HepG2 (cell line): ENCODE data around the gene CARD9. TPM values are rescaled to one million over a fixed set of nuclear protein-coding genes. Genes with fewer than 3 reads are reported as not detected.

Experiments used
- CREM ChIP-seq, 2 experiments: sonication (generic) in 1 of 2; formaldehyde crosslinking in 1 of 2; IDR thresholded peaks; 2 replicates each; pipeline versions ENCODE4 v1.4.0 to v1.6.1; 2016 to 2020; ENCODE audit warnings: antibody characterized with exemption in 1 of 2, mild to moderate bottlenecking in 1 of 2, missing genetic modification reagents in 1 of 2
- ELF4 ChIP-seq: sonication (generic); formaldehyde crosslinking; IDR thresholded peaks from 2 replicates; pipeline ENCODE4 v1.5.0; 2020; ENCODE audit warnings: missing genetic modification reagents, mild to moderate bottlenecking, moderate library complexity, borderline replicate concordance
- HDAC2 ChIP-seq: sonication (generic); formaldehyde crosslinking; IDR thresholded peaks from 2 replicates; pipeline ENCODE4 v1.4.0; 2020; ENCODE audit warnings: missing genetic modification reagents
- HIVEP1 ChIP-seq: sonication (generic); formaldehyde crosslinking; IDR thresholded peaks from 2 replicates; pipeline ENCODE4 v1.4.0; 2020; ENCODE audit warnings: mild to moderate bottlenecking, missing genetic modification reagents
- NONO ChIP-seq, 2 experiments: fragments of 450-650 bp in 1 of 2; sonication (generic) in 1 of 2; formaldehyde crosslinking in 1 of 2; IDR thresholded peaks in 1 of 2; conservative IDR thresholded peaks in 1 of 2; 2 replicates each; pipeline versions ENCODE4 v1.6.1 to v1.8.0; 2017 to 2022; ENCODE audit warnings: mild to moderate bottlenecking in 1 of 2, missing genetic modification reagents in 1 of 2, moderate library complexity in 1 of 2
- PITX1 ChIP-seq: sonication (generic); formaldehyde crosslinking; IDR thresholded peaks from 2 replicates; pipeline ENCODE4 v1.5.1; 2020; ENCODE audit warnings: mild to moderate bottlenecking, missing genetic modification reagents
- PRPF4 ChIP-seq: fragments of 200-400 bp; formaldehyde crosslinking; IDR thresholded peaks from 2 replicates; pipeline ENCODE4 v1.6.1; 2016; ENCODE audit warnings: low read length, low read depth; ENCODE audit not compliant: poor library complexity, severe bottlenecking
- SP2 ChIP-seq: sonication (generic); formaldehyde crosslinking; IDR thresholded peaks from 2 replicates; pipeline ENCODE4 v1.5.1; 2020; ENCODE audit warnings: mild to moderate bottlenecking, missing genetic modification reagents
- SP4 ChIP-seq: sonication (generic); formaldehyde crosslinking; IDR thresholded peaks from 2 replicates; pipeline ENCODE4 v1.8.1; 2023; ENCODE audit warnings: mild to moderate bottlenecking, missing genetic modification reagents
- TCF12 ChIP-seq, 2 experiments: fragments of 450-650 bp in 1 of 2; sonication (generic) in 1 of 2; formaldehyde crosslinking in 1 of 2; IDR thresholded peaks; 2 replicates each; pipeline versions ENCODE4 v1.6.1 to v1.8.0; 2017 to 2022; ENCODE audit warnings: antibody characterized with exemption in 1 of 2, mild to moderate bottlenecking in 1 of 2, missing genetic modification reagents in 1 of 2, moderate library complexity in 1 of 2
- ZBTB38 ChIP-seq: sonication (generic); formaldehyde crosslinking; IDR thresholded peaks from 2 replicates; pipeline ENCODE4 v1.5.1; 2020; ENCODE audit warnings: mild to moderate bottlenecking, missing genetic modification reagents
- ZC3H13 ChIP-seq: sonication (generic); formaldehyde crosslinking; IDR thresholded peaks from 2 replicates; pipeline ENCODE4 v1.8.1; 2023; ENCODE audit warnings: mild to moderate bottlenecking, missing genetic modification reagents, moderate library complexity
- ZNF12 ChIP-seq: sonication (generic); formaldehyde crosslinking; IDR thresholded peaks from 2 replicates; pipeline ENCODE4 v1.5.0; 2020; ENCODE audit warnings: missing genetic modification reagents
- ZNF124 ChIP-seq: sonication (generic); formaldehyde crosslinking; IDR thresholded peaks from 2 replicates; pipeline ENCODE4 v1.4.0; 2020; ENCODE audit warnings: missing genetic modification reagents
- ZNF792 ChIP-seq: IDR thresholded peaks from 2 replicates; pipeline ENCODE4 v1.6.1; 2016
- ZSCAN31 ChIP-seq: sonication (generic); formaldehyde crosslinking; IDR thresholded peaks from 2 replicates; pipeline ENCODE4 v1.5.0; 2020; ENCODE audit warnings: low read depth, mild to moderate bottlenecking, missing genetic modification reagents
- polyA plus RNA-seq, 8 experiments: library from polyadenylated mRNA; depleted of rRNA in 3 of 8; stranded (reverse) in 7 of 8; unstranded in 1 of 8; fragments of >200 nt; fragmentation: Illumina TruSeq in 4 of 8; extraction: Trizol in 4 of 8; gene quantifications; 2 replicates each; pipeline versions ENCODE4 v1.2.1 to v1.2.3, GENCODE V29; 2011 to 2016; ENCODE audit warnings: low read depth in 4 of 8, missing spikeins in 1 of 8, mixed read lengths in 1 of 8; ENCODE audit not compliant: insufficient read depth in 1 of 8
- total RNA-seq, 5 experiments: library from RNA; depleted of rRNA; stranded (reverse); fragments of >200 nt; fragmentation: Illumina TruSeq; extraction: Trizol; gene quantifications; 2 replicates each; pipeline ENCODE4 v1.2.3, GENCODE V29; 2016; ENCODE audit warnings: low read depth in 1 of 5
- TF ChIP-seq, protein P1 (sequence below): sonication (generic); formaldehyde crosslinking; IDR thresholded peaks from 2 replicates; pipeline ENCODE4 v1.4.0; 2020; ENCODE audit warnings: missing genetic modification reagents
- TF ChIP-seq, protein P2 (sequence below): IDR thresholded peaks from 2 replicates; pipeline ENCODE4 v1.6.1; 2016; ENCODE audit warnings: missing genetic modification reagents, missing compliant biosample characterization
- TF ChIP-seq, protein P3 (sequence below): sonication (generic); formaldehyde crosslinking; IDR thresholded peaks from 2 replicates; pipeline ENCODE4 v1.5.1; 2020; ENCODE audit warnings: missing genetic modification reagents, mild to moderate bottlenecking, borderline replicate concordance
- TF ChIP-seq, protein P4 (sequence below): IDR thresholded peaks from 2 replicates; pipeline ENCODE4 v1.6.1; 2016; ENCODE audit warnings: mild to moderate bottlenecking, missing biosample characterization, missing genetic modification reagents

Gene CARD9
- total and polyA plus RNA-seq, 2 of the 13 experiments (the other 11 are each of a cell fraction or from before 2014, with no cell fraction given) = 3.3 to 7.4 TPM

DNA sequence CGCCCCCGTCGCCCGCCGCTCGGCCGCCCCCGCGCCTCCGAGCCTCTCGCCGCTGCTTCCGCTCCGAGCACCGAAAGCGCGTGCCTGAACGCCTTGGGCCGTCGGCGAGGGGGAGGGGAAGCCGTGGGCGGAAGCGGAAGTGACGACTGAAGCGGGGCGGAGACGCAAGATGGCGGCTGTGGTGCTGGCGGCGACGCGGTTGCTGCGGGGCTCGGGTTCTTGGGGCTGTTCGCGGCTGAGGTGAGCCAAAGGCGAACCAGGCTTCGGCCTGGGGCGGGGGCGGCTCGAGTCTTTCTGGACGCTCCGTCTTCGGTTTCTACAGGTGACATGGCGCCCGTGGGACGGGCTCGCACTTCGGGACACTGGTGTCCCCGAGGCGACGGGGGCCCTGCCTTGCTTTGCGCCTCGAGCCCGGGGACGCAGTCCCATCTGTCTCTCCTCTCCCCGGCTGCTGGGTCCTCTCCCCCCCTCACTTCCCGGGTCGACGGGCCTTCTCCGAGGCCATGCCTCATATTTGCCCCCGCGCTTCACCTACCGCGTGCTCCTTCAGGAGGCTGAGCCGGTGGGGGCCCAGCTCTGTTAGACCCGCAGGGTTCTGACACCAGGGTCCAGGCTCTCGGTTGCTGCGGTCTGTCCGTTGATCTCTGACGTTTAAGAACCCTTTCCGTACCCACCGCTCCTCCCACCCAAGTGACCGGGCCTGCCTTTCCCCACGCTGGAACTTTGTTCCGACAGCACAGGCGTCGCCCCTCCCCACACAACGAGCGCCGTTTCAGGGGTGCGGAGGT, 37.2 kb upstream of the CARD9 start, which contains the start of the genes ENTR1 and PMPCA (continued):
- no peak for TF ChIP-seq TCF12 (IDR thresholded peaks at IDR 0.05)
- 0 out of 2 replicates have a peak, but pooled peaks have one; percentile 67 for TF ChIP-seq TCF12 (CRISPR knock-in tag; IDR thresholded peaks at IDR 0.05)
- TF ChIP-seq, protein P1, sequence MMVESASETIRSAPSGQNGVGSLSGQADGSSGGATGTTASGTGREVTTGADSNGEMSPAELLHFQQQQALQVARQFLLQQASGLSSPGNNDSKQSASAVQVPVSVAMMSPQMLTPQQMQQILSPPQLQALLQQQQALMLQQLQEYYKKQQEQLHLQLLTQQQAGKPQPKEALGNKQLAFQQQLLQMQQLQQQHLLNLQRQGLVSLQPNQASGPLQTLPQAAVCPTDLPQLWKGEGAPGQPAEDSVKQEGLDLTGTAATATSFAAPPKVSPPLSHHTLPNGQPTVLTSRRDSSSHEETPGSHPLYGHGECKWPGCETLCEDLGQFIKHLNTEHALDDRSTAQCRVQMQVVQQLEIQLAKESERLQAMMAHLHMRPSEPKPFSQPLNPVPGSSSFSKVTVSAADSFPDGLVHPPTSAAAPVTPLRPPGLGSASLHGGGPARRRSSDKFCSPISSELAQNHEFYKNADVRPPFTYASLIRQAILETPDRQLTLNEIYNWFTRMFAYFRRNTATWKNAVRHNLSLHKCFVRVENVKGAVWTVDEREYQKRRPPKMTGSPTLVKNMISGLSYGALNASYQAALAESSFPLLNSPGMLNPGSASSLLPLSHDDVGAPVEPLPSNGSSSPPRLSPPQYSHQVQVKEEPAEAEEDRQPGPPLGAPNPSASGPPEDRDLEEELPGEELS (CRISPR knock-in tag) = 0 out of 2 replicates have a peak, but pooled peaks have one; percentile 21
- TF ChIP-seq ELF4 (CRISPR knock-in tag) = no peak
- peak; percentile 48 for TF ChIP-seq ZBTB38
- TF ChIP-seq, protein P2, sequence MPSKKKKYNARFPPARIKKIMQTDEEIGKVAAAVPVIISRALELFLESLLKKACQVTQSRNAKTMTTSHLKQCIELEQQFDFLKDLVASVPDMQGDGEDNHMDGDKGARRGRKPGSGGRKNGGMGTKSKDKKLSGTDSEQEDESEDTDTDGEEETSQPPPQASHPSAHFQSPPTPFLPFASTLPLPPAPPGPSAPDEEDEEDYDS (CRISPR knock-in tag) = peak; percentile 84; the same call in 1 of the 2 replicates
- TF ChIP-seq, protein P3, sequence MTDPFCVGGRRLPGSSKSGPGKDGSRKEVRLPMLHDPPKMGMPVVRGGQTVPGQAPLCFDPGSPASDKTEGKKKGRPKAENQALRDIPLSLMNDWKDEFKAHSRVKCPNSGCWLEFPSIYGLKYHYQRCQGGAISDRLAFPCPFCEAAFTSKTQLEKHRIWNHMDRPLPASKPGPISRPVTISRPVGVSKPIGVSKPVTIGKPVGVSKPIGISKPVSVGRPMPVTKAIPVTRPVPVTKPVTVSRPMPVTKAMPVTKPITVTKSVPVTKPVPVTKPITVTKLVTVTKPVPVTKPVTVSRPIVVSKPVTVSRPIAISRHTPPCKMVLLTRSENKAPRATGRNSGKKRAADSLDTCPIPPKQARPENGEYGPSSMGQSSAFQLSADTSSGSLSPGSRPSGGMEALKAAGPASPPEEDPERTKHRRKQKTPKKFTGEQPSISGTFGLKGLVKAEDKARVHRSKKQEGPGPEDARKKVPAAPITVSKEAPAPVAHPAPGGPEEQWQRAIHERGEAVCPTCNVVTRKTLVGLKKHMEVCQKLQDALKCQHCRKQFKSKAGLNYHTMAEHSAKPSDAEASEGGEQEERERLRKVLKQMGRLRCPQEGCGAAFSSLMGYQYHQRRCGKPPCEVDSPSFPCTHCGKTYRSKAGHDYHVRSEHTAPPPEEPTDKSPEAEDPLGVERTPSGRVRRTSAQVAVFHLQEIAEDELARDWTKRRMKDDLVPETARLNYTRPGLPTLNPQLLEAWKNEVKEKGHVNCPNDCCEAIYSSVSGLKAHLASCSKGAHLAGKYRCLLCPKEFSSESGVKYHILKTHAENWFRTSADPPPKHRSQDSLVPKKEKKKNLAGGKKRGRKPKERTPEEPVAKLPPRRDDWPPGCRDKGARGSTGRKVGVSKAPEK = no peak
- peak; percentile 50; the same call in 1 of the 2 replicates for TF ChIP-seq ZNF792
- TF ChIP-seq SP2 (CRISPR knock-in tag) = peak; percentile 73
- no peak for TF ChIP-seq PRPF4
- peak; percentile 78; the same call in 1 of the 2 replicates for TF ChIP-seq HDAC2 (CRISPR knock-in tag)
- peak; percentile 38; the same call in 1 of the 2 replicates for TF ChIP-seq ZNF124 (CRISPR knock-in tag)
- TF ChIP-seq, protein P4, sequence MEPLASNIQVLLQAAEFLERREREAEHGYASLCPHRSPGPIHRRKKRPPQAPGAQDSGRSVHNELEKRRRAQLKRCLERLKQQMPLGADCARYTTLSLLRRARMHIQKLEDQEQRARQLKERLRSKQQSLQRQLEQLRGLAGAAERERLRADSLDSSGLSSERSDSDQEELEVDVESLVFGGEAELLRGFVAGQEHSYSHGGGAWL (CRISPR knock-in tag) = peak; percentile 59; the same call in 1 of the 2 replicates
- peak; percentile 75 for TF ChIP-seq CREM (IDR thresholded peaks at IDR 0.05)
- TF ChIP-seq CREM (CRISPR knock-in tag; IDR thresholded peaks at IDR 0.05) = peak; percentile 64
- TF ChIP-seq ZNF12 (CRISPR knock-in tag) = 0 out of 2 replicates have a peak, but pooled peaks have one; percentile 24
- TF ChIP-seq PITX1 (CRISPR knock-in tag) = peak; percentile 70; the same call in 1 of the 2 replicates
- peak; percentile 31; the same call in 1 of the 2 replicates for TF ChIP-seq ZSCAN31
- TF ChIP-seq ZC3H13 (CRISPR knock-in tag) = peak; percentile 84
- TF ChIP-seq SP4 (CRISPR knock-in tag) = peak; percentile 78
- TF ChIP-seq NONO (IDR thresholded peaks at IDR 0.05) = no peak
- peak; percentile 87 for TF ChIP-seq NONO (CRISPR knock-in tag; conservative IDR thresholded peaks at IDR 0.05)
- 0 out of 2 replicates have a peak, but pooled peaks have one; percentile 40 for TF ChIP-seq HIVEP1 (CRISPR knock-in tag)
